IMR-90 (cell line): ENCODE results near the gene PNMA1. TPM values are rescaled to one million over a fixed set of nuclear protein-coding genes. Genes with fewer than 3 reads are reported as not detected.

Experiments used
- MAFK ChIP-seq: IDR thresholded peaks from 2 replicates; pipeline ENCODE4 v1.6.1; 2012; ENCODE audit warnings: low read depth, low read length, improper control_type of control experiment
- MAZ ChIP-seq: IDR thresholded peaks from 2 replicates; pipeline ENCODE4 v1.6.1; 2012; ENCODE audit warnings: low read depth, mild to moderate bottlenecking, low read length, improper control_type of control experiment, moderate library complexity, borderline replicate concordance
- RCOR1 ChIP-seq: IDR thresholded peaks from 2 replicates; pipeline ENCODE4 v1.6.1; 2012; ENCODE audit warnings: mild to moderate bottlenecking, low read length, improper control_type of control experiment; ENCODE audit not compliant: insufficient replicate concordance
- polyA plus RNA-seq, 3 experiments: library from polyadenylated mRNA; depleted of rRNA; stranded (reverse); fragments of >200 nt; gene quantifications; 2 replicates each; pipeline ENCODE4 v1.2.3, GENCODE V29; 2012; ENCODE audit warnings: low replicate concordance in 1 of 3
- total RNA-seq: library from RNA; depleted of rRNA; stranded (reverse); fragments of >200 nt; gene quantifications from 2 replicates; pipeline ENCODE4 v1.2.3, GENCODE V29; 2012
- TF ChIP-seq, protein P1 (sequence below): conservative IDR thresholded peaks from 2 replicates; pipeline ENCODE4 v1.5.1; 2012; ENCODE audit warnings: mild to moderate bottlenecking, low read depth, low read length, improper control_type of control experiment

The PNMA1 gene
- total and polyA plus RNA-seq, 2 of the 4 experiments (the other 2 are of a cell fraction) = 6.5 to 28.2 TPM

DNA sequence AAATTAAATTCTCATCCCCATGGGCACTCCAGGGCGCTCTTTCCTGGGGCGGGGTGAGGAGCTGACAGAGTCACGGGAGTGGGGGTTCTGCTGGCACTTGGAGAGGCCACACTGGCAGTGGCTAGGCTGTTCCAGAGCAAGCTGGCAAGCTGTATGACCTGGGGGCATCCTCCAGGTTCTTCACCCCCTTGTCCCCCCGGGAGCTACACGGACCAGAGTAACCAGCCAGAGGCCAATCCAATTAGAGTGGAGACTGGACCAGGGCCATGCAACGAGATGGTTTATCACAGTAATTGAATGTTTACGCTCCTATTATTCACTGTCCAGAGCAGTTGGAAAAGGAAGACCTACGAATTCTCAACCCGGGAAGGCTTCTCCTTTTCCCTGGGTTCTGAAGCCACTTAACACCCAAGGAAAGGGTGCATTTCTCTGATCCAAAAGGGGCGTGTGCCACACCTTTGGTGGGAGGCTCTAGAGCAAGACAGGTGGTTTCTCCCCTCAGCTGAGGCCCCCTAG is 43.8 kb upstream of the PNMA1 start (continued):
- TF ChIP-seq MAFK = no peak
- TF ChIP-seq, protein P1, sequence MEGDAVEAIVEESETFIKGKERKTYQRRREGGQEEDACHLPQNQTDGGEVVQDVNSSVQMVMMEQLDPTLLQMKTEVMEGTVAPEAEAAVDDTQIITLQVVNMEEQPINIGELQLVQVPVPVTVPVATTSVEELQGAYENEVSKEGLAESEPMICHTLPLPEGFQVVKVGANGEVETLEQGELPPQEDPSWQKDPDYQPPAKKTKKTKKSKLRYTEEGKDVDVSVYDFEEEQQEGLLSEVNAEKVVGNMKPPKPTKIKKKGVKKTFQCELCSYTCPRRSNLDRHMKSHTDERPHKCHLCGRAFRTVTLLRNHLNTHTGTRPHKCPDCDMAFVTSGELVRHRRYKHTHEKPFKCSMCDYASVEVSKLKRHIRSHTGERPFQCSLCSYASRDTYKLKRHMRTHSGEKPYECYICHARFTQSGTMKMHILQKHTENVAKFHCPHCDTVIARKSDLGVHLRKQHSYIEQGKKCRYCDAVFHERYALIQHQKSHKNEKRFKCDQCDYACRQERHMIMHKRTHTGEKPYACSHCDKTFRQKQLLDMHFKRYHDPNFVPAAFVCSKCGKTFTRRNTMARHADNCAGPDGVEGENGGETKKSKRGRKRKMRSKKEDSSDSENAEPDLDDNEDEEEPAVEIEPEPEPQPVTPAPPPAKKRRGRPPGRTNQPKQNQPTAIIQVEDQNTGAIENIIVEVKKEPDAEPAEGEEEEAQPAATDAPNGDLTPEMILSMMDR = no peak
- no peak for TF ChIP-seq MAZ
- TF ChIP-seq RCOR1 = no peak
